Ovary (tissue), 3 donors: Measurements from ENCODE around the gene FRY.

Experiments used
- EP300 ChIP-seq: sonication (generic); formaldehyde crosslinking; IDR thresholded peaks from one replicate; pipeline ENCODE4 v1.6.1; 2017; ENCODE audit warnings: antibody characterized with exemption
- TF ChIP-seq, protein P1 (sequence below), 3 donors: fragments of 450-650 bp in 2 of 3; fragments of 200-600 bp in 1 of 3; IDR thresholded peaks; one replicate each; pipeline versions ENCODE4 v1.5.1 to v1.8.0; 2016 to 2022; ENCODE audit warnings: antibody characterized with exemption in 3 of 3, mild to moderate bottlenecking in 1 of 3
- donor health status: DM: no; HTN: no; CAD: no.

DNA sequence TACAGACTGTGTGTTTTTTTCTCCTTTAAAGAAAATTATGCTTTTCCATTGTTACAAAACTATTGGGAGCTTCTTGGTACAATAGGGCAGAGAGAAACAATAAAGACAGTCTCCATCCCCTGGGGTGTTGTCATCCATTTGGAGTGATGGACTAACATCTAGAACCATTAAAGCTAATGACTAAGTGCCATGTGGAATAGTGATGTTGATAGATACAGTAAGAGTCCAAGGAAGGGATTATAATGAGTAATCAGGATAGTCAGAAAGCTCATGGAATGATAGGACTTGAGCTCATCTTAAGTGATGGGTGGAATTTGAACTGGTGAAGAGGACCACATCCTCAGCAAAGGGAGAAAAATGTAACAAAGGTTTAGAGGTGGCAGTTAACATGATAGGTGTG lies 24.1 kb upstream of the FRY start:
- TF ChIP-seq EP300 = no peak
- TF ChIP-seq, protein P1, sequence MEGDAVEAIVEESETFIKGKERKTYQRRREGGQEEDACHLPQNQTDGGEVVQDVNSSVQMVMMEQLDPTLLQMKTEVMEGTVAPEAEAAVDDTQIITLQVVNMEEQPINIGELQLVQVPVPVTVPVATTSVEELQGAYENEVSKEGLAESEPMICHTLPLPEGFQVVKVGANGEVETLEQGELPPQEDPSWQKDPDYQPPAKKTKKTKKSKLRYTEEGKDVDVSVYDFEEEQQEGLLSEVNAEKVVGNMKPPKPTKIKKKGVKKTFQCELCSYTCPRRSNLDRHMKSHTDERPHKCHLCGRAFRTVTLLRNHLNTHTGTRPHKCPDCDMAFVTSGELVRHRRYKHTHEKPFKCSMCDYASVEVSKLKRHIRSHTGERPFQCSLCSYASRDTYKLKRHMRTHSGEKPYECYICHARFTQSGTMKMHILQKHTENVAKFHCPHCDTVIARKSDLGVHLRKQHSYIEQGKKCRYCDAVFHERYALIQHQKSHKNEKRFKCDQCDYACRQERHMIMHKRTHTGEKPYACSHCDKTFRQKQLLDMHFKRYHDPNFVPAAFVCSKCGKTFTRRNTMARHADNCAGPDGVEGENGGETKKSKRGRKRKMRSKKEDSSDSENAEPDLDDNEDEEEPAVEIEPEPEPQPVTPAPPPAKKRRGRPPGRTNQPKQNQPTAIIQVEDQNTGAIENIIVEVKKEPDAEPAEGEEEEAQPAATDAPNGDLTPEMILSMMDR (IDR thresholded peaks at IDR 0.05) = no peak
